ENCODE measurements around the gene MAGI3.

GRCh38 chr1:113394043-113394862, 3.9 kb downstream of the MAGI3 start:
- no peak for TF ChIP-seq POLR2A (IDR thresholded peaks at IDR 0.05; ENCODE audit: low read length)
- TF ChIP-seq ZFP36 (IDR thresholded peaks at IDR 0.05; ENCODE audit: borderline replicate concordance, partially characterized antibody): no peak
- no peak for TF ChIP-seq CTCF (IDR thresholded peaks at IDR 0.05)
- no peak for TF ChIP-seq CHD2 (IDR thresholded peaks at IDR 0.05; ENCODE audit: low read length, partially characterized antibody)
- no peak for TF ChIP-seq EP300 (IDR thresholded peaks at IDR 0.05)
- no peak for TF ChIP-seq MAX (IDR thresholded peaks at IDR 0.05)
- no peak for TF ChIP-seq EHMT2 (IDR thresholded peaks at IDR 0.05; ENCODE audit: low read depth)
- TF ChIP-seq RAD21 (conservative IDR thresholded peaks at IDR 0.05 in 1 of 2, IDR thresholded peaks at IDR 0.05 in 1 of 2): no peak
- no peak for TF ChIP-seq NFE2L2 (conservative IDR thresholded peaks at IDR 0.05; ENCODE audit: low read length)
- no peak for TF ChIP-seq FOXS1 (CRISPR knock-in tag; IDR thresholded peaks at IDR 0.05)
- no peak for TF ChIP-seq MAFK (IDR thresholded peaks at IDR 0.05; ENCODE audit: partially characterized antibody)
- no peak for TF ChIP-seq TP53 (CRISPR knock-in tag; IDR thresholded peaks at IDR 0.05)
- no peak for TF ChIP-seq POLR2AphosphoS2 (conservative IDR thresholded peaks at IDR 0.05; ENCODE audit: low read length)

Data from A549 (cell line).